H1 (cell line): Measurements from ENCODE around the gene EME2. TPM values are rescaled to one million over a fixed set of nuclear protein-coding genes. Genes with fewer than 3 reads are reported as not detected.

Source experiments
- CTCF ChIA-PET: fragments of 300-600 bp; sonication (Branson Sonifier 250); formaldehyde crosslinking; loops from one replicate; lab custom pipeline; 2021; ENCODE audit not compliant: partially characterized antibody; lab: Charles Lee
- POLR2A ChIA-PET: fragments of 300-600 bp; sonication (Branson Sonifier 250); formaldehyde crosslinking; loops from one replicate; lab custom pipeline; 2021; ENCODE audit warnings: inconsistent platforms; ENCODE audit not compliant: partially characterized antibody; lab: Charles Lee
- DNase-seq, 2 experiments: peaks; one replicate each; pipeline versions ENCODE4 v3.0.0 to v3.0.0-alpha.2; 2010 to 2022; ENCODE audit warnings: low spot score in 2 of 2, low read depth in 1 of 2, mixed read lengths in 1 of 2
- FAIRE-seq: peaks from 2 replicates; lab custom pipeline; 2011; peaks lifted over from hg19 to GRCh38; lab: Jason Lieb, UNC
- H2AFZ ChIP-seq: 2 replicates; pipeline ENCODE4 v1.8.1; 2012; ENCODE audit warnings: low read length, inconsistent platforms
- H2AK5ac ChIP-seq: 2 replicates; pipeline ENCODE4 v1.6.1; 2013; ENCODE audit warnings: low read depth, low read length
- H2BK120ac ChIP-seq: replicated peaks from 2 replicates; pipeline ENCODE3; 2013; ENCODE audit warnings: low read depth, low read length, inconsistent platforms
- H2BK12ac ChIP-seq: 2 replicates; pipeline ENCODE4 v1.6.1; 2013; ENCODE audit warnings: low read depth, low read length
- H2BK15ac ChIP-seq: 2 replicates; pipeline ENCODE4 v1.6.1; 2013; ENCODE audit warnings: low read length
- H2BK20ac ChIP-seq: 2 replicates; pipeline ENCODE4 v1.6.1; 2013; ENCODE audit warnings: low read length
- H2BK5ac ChIP-seq: 2 replicates; pipeline ENCODE4 v1.6.1; 2013; ENCODE audit warnings: low read depth, low read length
- H3K14ac ChIP-seq: 2 replicates; pipeline ENCODE4 v1.6.1; 2013; ENCODE audit warnings: inconsistent platforms; ENCODE audit not compliant: insufficient read length
- H3K18ac ChIP-seq: 2 replicates; pipeline ENCODE4 v1.6.1; 2013; ENCODE audit warnings: low read length; ENCODE audit errors: extremely low read depth
- H3K23ac ChIP-seq: 2 replicates; pipeline ENCODE4 v1.6.1; 2013; ENCODE audit warnings: inconsistent platforms; ENCODE audit not compliant: insufficient read length
- H3K23me2 ChIP-seq: 2 replicates; pipeline ENCODE4 v1.6.1; 2013; ENCODE audit warnings: low read depth, low read length
- H3K27ac ChIP-seq: 2 replicates; pipeline ENCODE4 v1.6.1; 2011; ENCODE audit warnings: low read depth, low read length, inconsistent platforms
- H3K27me3 ChIP-seq, 4 experiments: replicated peaks in 1 of 4; 1 replicate in 1 of 4; 2 replicates in 3 of 4; pipeline versions ENCODE4 v1.6.1 to v1.8.1; 2011 to 2013; ENCODE audit warnings: low read length in 3 of 4, mild to moderate bottlenecking in 3 of 4, inconsistent platforms in 2 of 4, mixed read lengths in 2 of 4, moderate library complexity in 1 of 4; ENCODE audit not compliant: control insufficient read depth in 3 of 4, insufficient read depth in 3 of 4; ENCODE audit errors: extremely low read depth in 1 of 4
- H3K36me3 ChIP-seq, 4 experiments: 2 replicates each; pipeline versions ENCODE4 v1.6.1 to v1.8.1; 2011 to 2013; ENCODE audit warnings: mild to moderate bottlenecking in 4 of 4, low read length in 3 of 4, moderate library complexity in 2 of 4, control low read depth in 1 of 4, inconsistent platforms in 1 of 4; ENCODE audit not compliant: insufficient read depth in 4 of 4, control insufficient read depth in 2 of 4
- H3K4ac ChIP-seq: replicated peaks from 2 replicates; pipeline ENCODE3; 2013; ENCODE audit warnings: low read length, low read depth, mixed read lengths, inconsistent platforms; ENCODE audit not compliant: insufficient read length
- H3K4me1 ChIP-seq, 4 experiments: replicated peaks in 1 of 4; 1 replicate in 1 of 4; 2 replicates in 3 of 4; pipeline versions ENCODE4 v1.6.1 to v1.8.1; 2011 to 2013; ENCODE audit warnings: low read length in 3 of 4, inconsistent platforms in 2 of 4, mixed read lengths in 1 of 4; ENCODE audit not compliant: insufficient read depth in 4 of 4, control insufficient read depth in 3 of 4
- H3K4me2 ChIP-seq, 2 experiments: 2 replicates each; pipeline versions ENCODE4 v1.6.1 to v1.8.1; 2011 to 2013; ENCODE audit warnings: low read depth in 2 of 2, low read length in 2 of 2, control low read depth in 1 of 2, inconsistent platforms in 1 of 2, mild to moderate bottlenecking in 1 of 2; ENCODE audit not compliant: insufficient read depth in 1 of 2
- H3K4me3 ChIP-seq, 4 experiments: fragments of 200-600, 300-600 bp in 1 of 4; sonication (generic), shearing (Covaris generic), sonication (Bioruptor Twin) in 1 of 4; 2 replicates each; pipeline versions ENCODE4 v1.5.1 to v1.8.1; 2011 to 2016; ENCODE audit warnings: low read length in 4 of 4, low read depth in 3 of 4, control low read depth in 2 of 4, inconsistent platforms in 2 of 4, mild to moderate bottlenecking in 2 of 4, mixed read lengths in 1 of 4, moderate library complexity in 1 of 4; ENCODE audit not compliant: insufficient read depth in 2 of 4; ENCODE audit errors: extremely low read depth in 1 of 4
- H3K56ac ChIP-seq: replicated peaks from 2 replicates; pipeline ENCODE3; 2013; ENCODE audit warnings: low read depth, mild to moderate bottlenecking, mixed read lengths, low read length, inconsistent platforms; ENCODE audit not compliant: insufficient read length
- H3K79me1 ChIP-seq: 2 replicates; pipeline ENCODE4 v1.6.1; 2013; ENCODE audit warnings: low read depth, low read length, control low read depth
- H3K79me2 ChIP-seq, 2 experiments: 2 replicates each; pipeline versions ENCODE4 v1.6.1 to v1.8.1; 2012 to 2013; ENCODE audit warnings: low read length in 2 of 2, mild to moderate bottlenecking in 2 of 2, inconsistent platforms in 1 of 2; ENCODE audit not compliant: insufficient read depth in 2 of 2, control insufficient read depth in 1 of 2
- H3K9ac ChIP-seq, 4 experiments: replicated peaks in 1 of 4; 1 replicate in 1 of 4; 2 replicates in 3 of 4; pipeline versions ENCODE4 v1.6.1 to v1.8.1; 2011 to 2013; ENCODE audit warnings: low read depth in 3 of 4, low read length in 3 of 4, control low read depth in 2 of 4, mild to moderate bottlenecking in 2 of 4, moderate library complexity in 2 of 4, inconsistent platforms in 1 of 4; ENCODE audit errors: extremely low read depth in 1 of 4
- H3K9me3 ChIP-seq, 2 experiments: 2 replicates each; pipeline versions ENCODE4 v1.6.1 to v1.8.1; 2012 to 2013; ENCODE audit warnings: mild to moderate bottlenecking in 2 of 2, moderate library complexity in 2 of 2, control low read depth in 1 of 2, inconsistent platforms in 1 of 2, low read depth in 1 of 2, low read length in 1 of 2, mixed read lengths in 1 of 2; ENCODE audit not compliant: insufficient read depth in 2 of 2
- H4K20me1 ChIP-seq, 2 experiments: replicated peaks in 1 of 2; 2 replicates each; pipeline versions ENCODE3 to v1.8.1; 2011 to 2013; ENCODE audit warnings: inconsistent platforms in 2 of 2, low read length in 2 of 2, mild to moderate bottlenecking in 1 of 2; ENCODE audit not compliant: insufficient read depth in 2 of 2, control insufficient read depth in 1 of 2
- H4K5ac ChIP-seq: 2 replicates; pipeline ENCODE4 v1.6.1; 2013; ENCODE audit warnings: low read length, low read depth, mixed read lengths, inconsistent platforms; ENCODE audit not compliant: insufficient read length
- H4K8ac ChIP-seq: 2 replicates; pipeline ENCODE4 v1.8.0; 2013; ENCODE audit warnings: mild to moderate bottlenecking, moderate library complexity, low read length, inconsistent platforms; ENCODE audit not compliant: insufficient read depth; ENCODE audit errors: extremely low read depth
- H4K91ac ChIP-seq: replicated peaks from 2 replicates; pipeline ENCODE3; 2013; ENCODE audit warnings: low read length, mixed read lengths, inconsistent platforms; ENCODE audit not compliant: insufficient read length
- GTF2F1 ChIP-seq: IDR thresholded peaks from 2 replicates; pipeline ENCODE4 v1.6.1; 2012; ENCODE audit warnings: low read depth, low read length, improper control_type of control experiment, borderline replicate concordance
- JUND ChIP-seq: IDR thresholded peaks from 2 replicates; pipeline ENCODE4 v1.6.1; 2011; ENCODE audit warnings: mild to moderate bottlenecking, improper control_type of control experiment, low read length
- NRF1 ChIP-seq: IDR thresholded peaks from 2 replicates; pipeline ENCODE4 v1.6.1; 2011; ENCODE audit warnings: mild to moderate bottlenecking, low read depth, low read length, improper control_type of control experiment
- POU5F1 ChIP-seq: IDR thresholded peaks from 2 replicates; pipeline ENCODE4 v1.6.1; 2011; ENCODE audit warnings: low read depth, mild to moderate bottlenecking, low read length, moderate library complexity
- SIN3A ChIP-seq, 2 experiments: IDR thresholded peaks in 1 of 2; conservative IDR thresholded peaks in 1 of 2; 2 replicates each; pipeline ENCODE4 v1.6.1; 2011 to 2012; ENCODE audit warnings: low read length in 2 of 2, improper control_type of control experiment in 1 of 2, low read depth in 1 of 2, mild to moderate bottlenecking in 1 of 2
- WGBS, 2 experiments: shearing (Covaris generic) in 1 of 2; methylation state at CpG; one replicate each; pipeline versions ENCODE4 v1.1.6 to v1.1.7; 2013 to 2015; ENCODE audit warnings: low lambda C conversion rate in 2 of 2, mixed read lengths in 2 of 2, inconsistent platforms in 1 of 2, low coverage in 1 of 2, missing lambda C conversion rate in 1 of 2; ENCODE audit not compliant: insufficient replicate concordance in 2 of 2, insufficient coverage in 1 of 2, insufficient read length in 1 of 2; ENCODE audit errors: extremely low coverage in 1 of 2, missing lambda C conversion rate in 1 of 2; 5-methylcytosine and 5-hydroxymethylcytosine counted together
- polyA plus RNA-seq, 7 experiments: library from polyadenylated mRNA; depleted of rRNA in 3 of 7; stranded (reverse) in 5 of 7; unstranded in 2 of 7; fragments of >200 nt in 5 of 7; fragments of 200-250 nt in 2 of 7; gene quantifications; 1 replicate in 5 of 7; 2 replicates in 1 of 7; 4 replicates in 1 of 7; pipeline versions ENCODE4 v1.2.1 to v1.2.3, GENCODE V29; 2011 to 2013; ENCODE audit warnings: missing spikeins in 2 of 7, mixed read lengths in 2 of 7
- total RNA-seq: library from RNA; stranded (reverse); fragmentation: NEBNext Ultra II Directional; extraction: Animal tissue kit (Norgen Biotek cat#: 25700); gene quantifications from 2 replicates; pipeline ENCODE4 v1.2.1, GENCODE V29; 2021

Gene EME2
- total and polyA plus RNA-seq, 2 of the 8 experiments (the other 6 are each of a cell fraction or from before 2014, with no cell fraction given): 13.1 to 19.7 TPM

DNA sequence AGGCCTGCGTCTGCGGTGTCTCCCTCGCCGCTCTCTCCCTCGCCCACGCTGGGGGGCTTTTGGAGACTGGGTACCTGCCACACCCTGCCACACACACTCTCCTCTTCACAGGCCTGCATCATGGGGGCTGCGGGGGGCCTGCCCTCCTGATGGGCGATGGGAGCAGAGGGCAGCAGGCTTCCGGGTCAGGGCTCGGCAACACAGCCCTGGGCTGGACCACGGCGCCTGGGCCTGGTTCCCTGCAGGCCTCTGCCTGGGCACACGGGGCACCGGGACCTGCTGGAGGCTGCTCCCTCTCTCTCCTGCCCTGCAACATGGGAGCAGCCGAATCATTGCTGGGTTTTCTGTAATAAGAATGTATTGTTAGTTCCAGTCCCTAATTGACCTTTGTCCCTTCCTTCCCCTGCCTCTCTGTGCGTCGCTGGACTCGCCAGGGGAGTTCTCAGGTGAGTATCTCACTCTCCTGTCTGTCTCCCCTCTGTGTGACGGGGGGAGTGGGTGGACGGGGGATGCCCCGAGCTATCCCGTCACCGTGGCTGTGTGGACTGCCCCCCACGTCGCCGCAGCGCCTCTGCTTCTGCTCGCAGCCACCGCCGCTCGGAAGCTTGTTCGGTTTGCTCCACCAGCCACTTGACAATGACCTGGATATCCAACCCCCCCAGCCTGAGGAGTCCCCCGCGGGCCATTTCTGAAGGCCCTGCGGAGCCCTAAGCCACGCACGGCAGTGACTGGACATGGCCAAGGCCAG lies 14.7 kb upstream of the EME2 start:
- TF ChIP-seq SIN3A (conservative IDR thresholded peaks at IDR 0.05 in 1 of 2, IDR thresholded peaks at IDR 0.05 in 1 of 2; ENCODE audit: low read depth in 1 of 2, low read length in 2 of 2) (no peak), JUND (no peak), GTF2F1 (no peak), POU5F1 (no peak), NRF1 (no peak)
- POLR2A ChIA-PET: interaction anchor here (0.9 to 3.4 kb wide), 4 partner anchors 10 to 12 kb away, joined by 3 to 29 read pairs (median 3); partner anchors contain the start of genes EME2, MRPS34 and NME3
- Histone ChIP-seq H4K91ac (no peak overlapping the region), H3K9me3 (no peaks in the 10 kb centered on the region; a peak in 1 of 4 replicates), H3K56ac (no peak overlapping the region), H3K4me3 (no peak overlapping the region), H2BK15ac (no peak overlapping the region), H3K4ac (no peak overlapping the region), H4K20me1 (peaks cover 0 to 2% of the 10 kb centered on the region in 2 experiments), H3K23ac (no peak overlapping the region), H2BK12ac (no peak overlapping the region), H3K27ac (no peak overlapping the region), H2AK5ac (no peak overlapping the region), H2BK20ac (no peak overlapping the region), H3K27me3 (no peaks in the 10 kb centered on the region), H3K79me1 (no peaks in the 10 kb centered on the region), H3K14ac (no peak overlapping the region), H4K5ac (no peak overlapping the region), H2AFZ (no peak overlapping the region), H3K18ac (no peak overlapping the region), H3K4me1 (no peaks in the 10 kb centered on the region; a peak in 2 of 7 replicates), H3K4me2 (no peak overlapping the region), H2BK120ac (no peak overlapping the region), H3K79me2 (no peaks in the 10 kb centered on the region), H3K36me3 (peaks cover 0 to 2% (median 0%) of the 10 kb centered on the region in 4 experiments; a peak in 2 of 8 replicates), H3K23me2 (no peaks in the 10 kb centered on the region), H4K8ac (no peak overlapping the region), H3K9ac (no peak overlapping the region), H2BK5ac (no peak overlapping the region)
- FAIRE-seq: no peak
- WGBS, 2 experiments: 92% methylated on average over 33 of the region's 37 CpGs; no CpG with 5 or more reads in 1 of the 2 experiments
- CTCF ChIA-PET: interaction anchor here (0.6 to 1.2 kb wide), 4 partner anchors 16 to 265 kb away, joined by 3 to 4 read pairs (median 3); partner anchors contain the start of genes JPT2 and TELO2
- no peak for DNase-seq
